H9 (cell line): ENCODE data around the gene DKK3. TPM values are rescaled to one million over a fixed set of nuclear protein-coding genes. Genes with fewer than 3 reads are reported as not detected.

Experiments used
- DNase-seq: peaks from one replicate; pipeline ENCODE4 v3.0.0-alpha.2; 2017
- H2AFZ ChIP-seq: one replicate; pipeline ENCODE4 v1.6.1; 2013; ENCODE audit warnings: mild to moderate bottlenecking, low read length, control low read depth, moderate library complexity
- H2AK5ac ChIP-seq: 2 replicates; pipeline ENCODE4 v1.6.1; 2013; ENCODE audit warnings: low read length, control low read depth, mixed read lengths; ENCODE audit not compliant: insufficient read length
- H2BK120ac ChIP-seq: one replicate; pipeline ENCODE4 v1.6.1; 2013; ENCODE audit warnings: low read depth, mild to moderate bottlenecking, low read length, control low read depth, inconsistent platforms; ENCODE audit not compliant: poor library complexity, severe bottlenecking
- H2BK12ac ChIP-seq: 2 replicates; pipeline ENCODE4 v1.6.1; 2013; ENCODE audit warnings: low read length, control low read depth, mixed read lengths, low read depth; ENCODE audit not compliant: insufficient read length
- H2BK15ac ChIP-seq: 2 replicates; pipeline ENCODE4 v1.6.1; 2013; ENCODE audit warnings: low read depth, low read length, control low read depth
- H2BK20ac ChIP-seq: one replicate; pipeline ENCODE4 v1.6.1; 2013; ENCODE audit warnings: low read depth, mild to moderate bottlenecking, low read length, control low read depth, inconsistent platforms; ENCODE audit not compliant: poor library complexity, severe bottlenecking
- H2BK5ac ChIP-seq: 2 replicates; pipeline ENCODE4 v1.6.1; 2013; ENCODE audit warnings: low read length, control low read depth, mixed read lengths; ENCODE audit not compliant: insufficient read length
- H3K14ac ChIP-seq: 2 replicates; pipeline ENCODE4 v1.6.1; 2013; ENCODE audit warnings: low read length, control low read depth; ENCODE audit not compliant: insufficient read depth
- H3K18ac ChIP-seq: 2 replicates; pipeline ENCODE4 v1.6.1; 2013; ENCODE audit warnings: low read depth, mild to moderate bottlenecking, mixed read lengths, low read length, control low read depth; ENCODE audit not compliant: insufficient read length
- H3K23ac ChIP-seq: 2 replicates; pipeline ENCODE4 v1.6.1; 2013; ENCODE audit warnings: low read length, control low read depth, mixed read lengths, low read depth; ENCODE audit not compliant: insufficient read length
- H3K23me2 ChIP-seq: 2 replicates; pipeline ENCODE4 v1.6.1; 2013; ENCODE audit warnings: low read depth, mild to moderate bottlenecking, mixed read lengths, low read length, control low read depth; ENCODE audit not compliant: insufficient read length, poor library complexity, severe bottlenecking
- H3K27ac ChIP-seq: 2 replicates; pipeline ENCODE4 v1.5.1; 2013; ENCODE audit warnings: low read length, control low read depth, mixed read lengths, low read depth; ENCODE audit not compliant: insufficient read length
- H3K27me3 ChIP-seq: 2 replicates; pipeline ENCODE4 v1.6.1; 2013; ENCODE audit warnings: low read length, control low read depth, inconsistent platforms; ENCODE audit not compliant: insufficient read depth
- H3K4ac ChIP-seq: 2 replicates; pipeline ENCODE4 v1.6.1; 2013; ENCODE audit warnings: low read depth, mild to moderate bottlenecking, control low read depth, inconsistent platforms, low read length, moderate library complexity
- H3K4me1 ChIP-seq: 2 replicates; pipeline ENCODE4 v1.6.1; 2013; ENCODE audit warnings: low read length, control low read depth, inconsistent platforms; ENCODE audit not compliant: insufficient read depth
- H3K4me2 ChIP-seq: 2 replicates; pipeline ENCODE4 v1.6.1; 2013; ENCODE audit warnings: low read length, control low read depth, mixed read lengths; ENCODE audit not compliant: insufficient read length, insufficient read depth
- H3K56ac ChIP-seq: 2 replicates; pipeline ENCODE4 v1.6.1; 2013; ENCODE audit warnings: low read depth, mild to moderate bottlenecking, mixed read lengths, low read length, control low read depth; ENCODE audit not compliant: insufficient read length
- H3K79me1 ChIP-seq: 2 replicates; pipeline ENCODE4 v1.6.1; 2013; ENCODE audit warnings: low read depth, mild to moderate bottlenecking, moderate library complexity, low read length, control low read depth, inconsistent platforms; ENCODE audit not compliant: insufficient read depth, poor library complexity, severe bottlenecking
- H3K79me2 ChIP-seq: 2 replicates; pipeline ENCODE4 v1.6.1; 2013; ENCODE audit warnings: low read length, control low read depth, inconsistent platforms; ENCODE audit not compliant: insufficient read depth
- H3K9ac ChIP-seq: 2 replicates; pipeline ENCODE4 v1.6.1; 2013; ENCODE audit warnings: low read length, control low read depth, mixed read lengths; ENCODE audit not compliant: insufficient read length; ENCODE audit errors: extremely low read depth
- H3K9me3 ChIP-seq: one replicate; pipeline ENCODE4 v1.6.1; 2013; ENCODE audit warnings: low read depth, low read length, inconsistent platforms; ENCODE audit not compliant: control insufficient read depth
- H3T11ph ChIP-seq: one replicate; pipeline ENCODE4 v1.6.1; 2013; ENCODE audit warnings: mild to moderate bottlenecking, low read length, control low read depth, inconsistent platforms
- H4K20me1 ChIP-seq: one replicate; pipeline ENCODE4 v1.6.1; 2013; ENCODE audit not compliant: control insufficient read depth, insufficient read length, insufficient read depth
- H4K5ac ChIP-seq: 2 replicates; pipeline ENCODE4 v1.6.1; 2013; ENCODE audit warnings: low read depth, mild to moderate bottlenecking, mixed read lengths, low read length, control low read depth; ENCODE audit not compliant: insufficient read length
- H4K8ac ChIP-seq: replicated peaks from 2 replicates; pipeline ENCODE4 v1.6.1; 2013; ENCODE audit warnings: low read length, control low read depth, mixed read lengths, low read depth; ENCODE audit not compliant: insufficient read length
- H4K91ac ChIP-seq: 2 replicates; pipeline ENCODE4 v1.6.1; 2013; ENCODE audit warnings: low read depth, mild to moderate bottlenecking, moderate library complexity, mixed read lengths, low read length, control low read depth; ENCODE audit not compliant: insufficient read length
- H3K27ac Mint-ChIP-seq, 3 experiments: 2 replicates in 2 of 3; 3 replicates in 1 of 3; pipeline ENCODE4 v1.8.0; 2020 to 2021; ENCODE audit warnings: mixed read lengths in 3 of 3, mild to moderate bottlenecking in 1 of 3, moderate library complexity in 1 of 3
- H3K27me3 Mint-ChIP-seq: 2 replicates; pipeline ENCODE4 v1.8.0; 2021; ENCODE audit warnings: low read depth, mild to moderate bottlenecking, moderate library complexity, mixed read lengths
- H3K36me3 Mint-ChIP-seq, 3 experiments: 2 replicates in 2 of 3; 3 replicates in 1 of 3; pipeline ENCODE4 v1.8.0; 2020 to 2021; ENCODE audit warnings: low read depth in 3 of 3, mixed read lengths in 3 of 3; ENCODE audit not compliant: insufficient read depth in 1 of 3
- H3K4me1 Mint-ChIP-seq, 2 experiments: 2 replicates each; pipeline ENCODE4 v1.8.0; 2020; ENCODE audit warnings: mixed read lengths in 2 of 2
- H3K4me3 Mint-ChIP-seq, 2 experiments: 2 replicates in 1 of 2; 3 replicates in 1 of 2; pipeline ENCODE4 v1.8.0; 2020 to 2021; ENCODE audit warnings: mild to moderate bottlenecking in 2 of 2, mixed read lengths in 2 of 2, moderate library complexity in 1 of 2
- H3K9me3 Mint-ChIP-seq, 2 experiments: 2 replicates in 1 of 2; 3 replicates in 1 of 2; pipeline ENCODE4 v1.8.0; 2020; ENCODE audit warnings: mild to moderate bottlenecking in 2 of 2, mixed read lengths in 2 of 2, moderate library complexity in 1 of 2
- CTCF ChIP-seq: fragments of 200-600 bp; sonication (generic); conservative IDR thresholded peaks from 3 replicates; pipeline ENCODE4 v1.8.0; 2021; ENCODE audit warnings: antibody characterized with exemption, mild to moderate bottlenecking
- WGBS: extraction: QIAGEN DNeasy Blood & Tissue Kit; methylation state at CpG from one replicate; pipeline ENCODE4 v1.1.7; 2013; ENCODE audit warnings: missing lambda C conversion rate, low lambda C conversion rate, mixed read lengths; ENCODE audit not compliant: insufficient read length; ENCODE audit errors: extremely low coverage; 5-methylcytosine and 5-hydroxymethylcytosine counted together
- total RNA-seq: library from RNA; stranded (reverse); gene quantifications from 2 replicates; pipeline ENCODE4 v1.2.1, GENCODE V29; 2021

The DKK3 gene
- total RNA-seq, 1 experiment from 2014 or later, result 17.1 TPM

- Histone ChIP-seq H3K18ac (no peak overlapping the region), H3K27ac (no peak overlapping the region), H2BK12ac (no peak overlapping the region), H3K4me2 (no peak overlapping the region), H3T11ph (no peak overlapping the region), H2AK5ac (no peak overlapping the region), H2BK20ac (no peak overlapping the region), H3K23ac (no peak overlapping the region), H3K23me2 (no peaks in the 10 kb centered on the region), H2BK15ac (no peak overlapping the region), H3K79me1 (no peaks in the 10 kb centered on the region), H3K9ac (no peak overlapping the region), H3K4ac (no peak overlapping the region), H4K20me1 (no peaks in the 10 kb centered on the region), H3K79me2 (no peaks in the 10 kb centered on the region), H3K4me1 (no peaks in the 10 kb centered on the region; the same call in 1 of the 2 replicates), H2BK120ac (no peak overlapping the region), H2BK5ac (no peak overlapping the region), H3K27me3 (no peaks in the 10 kb centered on the region), H3K56ac (no peak overlapping the region), H4K91ac (no peak overlapping the region), H3K9me3 (no peaks in the 10 kb centered on the region), H4K8ac (no peak overlapping the region), H3K14ac (no peak overlapping the region), H2AFZ (no peak overlapping the region), H4K5ac (no peak overlapping the region)
- Mint-ChIP-seq H3K4me1 (peaks cover 4% of the 10 kb centered on the region in 2 experiments; a peak in 2 of 4 replicates), H3K9me3 (no peaks in the 10 kb centered on the region), H3K27ac (no peak overlapping the region), H3K36me3 (no peaks in the 10 kb centered on the region), H3K4me3 (no peak overlapping the region), H3K27me3 (peaks cover 4% of the 10 kb centered on the region)
- no CpG with 5 or more reads among the region's 4 CpGs for WGBS
- no peak for DNase-seq
- TF ChIP-seq CTCF, result no peak
Measured at GRCh38 chr11:12031856-12032544, 23.6 kb upstream of the DKK3 start.
